Body of pancreas (tissue), 4 donors: ENCODE data around the gene PIH1D1. TPM values are rescaled to one million over a fixed set of nuclear protein-coding genes. Genes with fewer than 3 reads are reported as not detected.

Experiments used
- ATAC-seq: fragments of 150-250 bp; one replicate; pipeline ENCODE4 v1.9.1; 2016
- DNase-seq, 4 donors: peaks; one replicate each; pipeline ENCODE4 v3.0.0-alpha.2; 2019
- H3K27ac ChIP-seq, 4 donors: fragments of 200-600 bp; sonication (generic); 1 replicate in 3 of 4; 2 replicates in 1 of 4; pipeline versions ENCODE4 v1.5.1 to v1.6.1; 2016 to 2019; ENCODE audit warnings: mild to moderate bottlenecking in 1 of 4, mixed read lengths in 1 of 4, moderate library complexity in 1 of 4
- H3K27me3 ChIP-seq, 2 donors: fragments of 200-600 bp; sonication (generic); one replicate each; pipeline ENCODE4 v1.6.0; 2016; ENCODE audit warnings: mild to moderate bottlenecking in 1 of 2
- H3K36me3 ChIP-seq, 2 donors: fragments of 200-600 bp; sonication (generic); replicated peaks in 1 of 2; 2 replicates each; pipeline ENCODE4 v1.5.1; 2016; ENCODE audit warnings: low read depth in 2 of 2; ENCODE audit not compliant: insufficient read depth in 1 of 2
- H3K4me1 ChIP-seq: fragments of 200-600 bp; sonication (generic); one replicate; pipeline ENCODE4 v1.6.0; 2016
- H3K4me3 ChIP-seq, 2 donors: fragments of 200-600 bp; sonication (generic); 1 replicate in 1 of 2; 2 replicates in 1 of 2; pipeline ENCODE4 v1.5.1; 2016 to 2019
- H3K9me3 ChIP-seq, 3 donors: fragments of 200-600 bp; sonication (generic); 1 replicate in 2 of 3; 2 replicates in 1 of 3; pipeline ENCODE4 v1.5.1; 2016
- POLR2A ChIP-seq, 3 donors: fragments of 450-650 bp; IDR thresholded peaks; one replicate each; pipeline ENCODE4 v1.6.1; 2016; ENCODE audit warnings: antibody characterized with exemption in 3 of 3, mild to moderate bottlenecking in 2 of 3
- WGBS, 2 donors: methylation state at CpG; one replicate each; pipeline ENCODE4 v1.1.5; 2017; 5-methylcytosine and 5-hydroxymethylcytosine counted together
- intact Hi-C: fragments of 100-400 bp; cut with DNase I; formaldehyde crosslinking; loops from one replicate; pipeline ENCODE4 v1.15.1; 2023
- total RNA-seq, 2 donors: library from RNA; depleted of rRNA; stranded (reverse); fragments of >200 nt; gene quantifications; one replicate each; pipeline ENCODE4 v1.1.0, GENCODE V29; 2016
- TF ChIP-seq, protein P1 (sequence below), 7 experiments: fragments of 450-650 bp in 4 of 7; fragments of 200-600 bp in 3 of 7; sonication (generic) in 3 of 7; IDR thresholded peaks; one replicate each; pipeline ENCODE4 v1.5.1; 2016 to 2019; ENCODE audit warnings: antibody characterized with exemption in 7 of 7

PIH1D1 gene
- total RNA-seq, 2 donors from 2014 or later = 57.0 to 63.3 TPM

DNA sequence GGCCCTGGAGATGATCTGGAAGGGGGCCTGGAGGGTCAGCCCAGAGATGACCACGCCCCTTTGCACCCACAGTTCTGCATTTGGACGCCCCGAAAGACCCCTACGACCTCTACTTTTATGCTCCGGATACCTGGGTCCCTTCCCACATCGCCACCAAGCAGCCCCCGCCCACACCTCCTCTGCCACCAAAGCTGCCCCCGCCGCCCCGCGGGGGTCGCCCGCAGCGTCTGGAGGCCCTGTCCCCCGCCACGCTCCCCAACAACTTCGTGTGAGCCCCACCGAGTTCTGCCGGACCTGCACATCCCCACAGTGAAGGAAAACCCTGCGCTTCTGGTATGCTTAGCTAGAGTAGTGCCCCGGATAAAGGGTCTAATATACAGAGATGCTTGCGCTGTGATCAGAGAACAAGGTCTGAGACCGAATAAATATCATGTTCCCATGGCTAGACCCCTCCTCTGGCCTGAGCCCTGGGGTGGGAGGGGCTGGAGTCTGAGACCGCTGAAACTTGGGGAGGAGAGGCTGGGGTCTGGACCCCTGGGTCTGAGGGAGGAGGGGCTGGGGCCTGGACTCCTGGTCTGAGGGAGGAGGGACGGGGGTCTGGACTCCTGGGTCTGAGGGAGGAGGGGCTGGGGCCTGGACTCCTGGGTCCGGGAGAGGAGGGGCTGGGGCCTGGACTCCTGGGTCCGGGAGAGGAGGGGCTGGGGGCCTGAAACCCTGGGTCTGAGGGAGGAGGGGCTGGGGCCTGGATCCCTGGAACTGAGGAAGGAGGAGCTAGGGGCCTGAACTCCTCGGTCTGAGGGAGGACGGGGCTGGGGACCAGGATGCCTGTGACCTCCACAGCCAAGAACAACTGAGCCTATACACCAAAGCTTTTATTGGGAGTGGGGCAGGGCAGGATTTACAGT lies 22.8 kb downstream of the PIH1D1 start:
- peaks cover 18% of the 10 kb centered on the region for H3K4me1 ChIP-seq
- ATAC-seq = no peak
- H3K9me3 ChIP-seq = no peaks in the 10 kb centered on the region
- H3K36me3 ChIP-seq = no peaks in the 10 kb centered on the region
- no peak for DNase-seq
- 17 to 38% methylated on average over 13 to 29 of the region's 29 CpGs for WGBS, 2 donors
- intact Hi-C loops = no loop called here
- no peak for TF ChIP-seq POLR2A (IDR thresholded peaks at IDR 0.05)
- TF ChIP-seq, protein P1, sequence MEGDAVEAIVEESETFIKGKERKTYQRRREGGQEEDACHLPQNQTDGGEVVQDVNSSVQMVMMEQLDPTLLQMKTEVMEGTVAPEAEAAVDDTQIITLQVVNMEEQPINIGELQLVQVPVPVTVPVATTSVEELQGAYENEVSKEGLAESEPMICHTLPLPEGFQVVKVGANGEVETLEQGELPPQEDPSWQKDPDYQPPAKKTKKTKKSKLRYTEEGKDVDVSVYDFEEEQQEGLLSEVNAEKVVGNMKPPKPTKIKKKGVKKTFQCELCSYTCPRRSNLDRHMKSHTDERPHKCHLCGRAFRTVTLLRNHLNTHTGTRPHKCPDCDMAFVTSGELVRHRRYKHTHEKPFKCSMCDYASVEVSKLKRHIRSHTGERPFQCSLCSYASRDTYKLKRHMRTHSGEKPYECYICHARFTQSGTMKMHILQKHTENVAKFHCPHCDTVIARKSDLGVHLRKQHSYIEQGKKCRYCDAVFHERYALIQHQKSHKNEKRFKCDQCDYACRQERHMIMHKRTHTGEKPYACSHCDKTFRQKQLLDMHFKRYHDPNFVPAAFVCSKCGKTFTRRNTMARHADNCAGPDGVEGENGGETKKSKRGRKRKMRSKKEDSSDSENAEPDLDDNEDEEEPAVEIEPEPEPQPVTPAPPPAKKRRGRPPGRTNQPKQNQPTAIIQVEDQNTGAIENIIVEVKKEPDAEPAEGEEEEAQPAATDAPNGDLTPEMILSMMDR (IDR thresholded peaks at IDR 0.05) = no peak
- H3K4me3 ChIP-seq = no peak overlapping the region
- H3K27ac ChIP-seq = no peak overlapping the region
- peaks cover 5 to 76% of the 10 kb centered on the region in 2 donors for H3K27me3 ChIP-seq

DNA sequence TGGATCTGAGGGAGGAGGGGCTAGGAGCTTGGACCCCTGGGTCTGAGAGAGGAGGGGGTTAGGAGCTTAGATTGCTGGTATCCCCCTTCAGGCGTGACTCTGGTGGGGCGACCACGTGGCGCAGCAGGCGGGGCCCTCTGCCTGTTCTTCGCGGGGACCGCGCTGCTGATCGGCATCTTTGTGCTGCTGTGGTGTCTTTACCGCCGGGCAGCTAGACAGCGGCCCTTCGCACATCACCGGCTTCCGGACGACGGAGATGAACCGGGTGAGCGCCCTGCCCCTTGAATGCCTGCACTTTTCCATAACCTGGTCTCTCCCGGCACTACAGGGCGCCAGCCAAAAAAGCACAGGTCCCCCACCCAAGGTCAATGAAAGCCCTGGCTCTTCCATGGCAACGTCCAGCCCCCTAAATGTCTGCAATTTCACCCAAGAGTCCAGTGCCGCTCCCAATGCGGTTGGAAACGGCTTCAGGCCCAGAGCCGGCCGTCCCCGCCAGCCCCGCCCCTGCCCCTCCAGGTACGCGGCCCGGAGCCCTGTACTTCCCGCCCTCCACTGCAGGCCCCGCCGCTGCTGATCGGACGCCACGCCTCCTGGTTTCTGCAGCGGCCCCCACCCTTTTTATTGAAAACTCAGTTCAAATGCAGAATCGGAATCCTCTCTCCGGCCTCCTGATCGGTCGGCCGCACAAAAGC lies 23.6 kb downstream of the PIH1D1 start:
- DNase-seq (peak in 2 of 4 donors; percentile 35 to 46), ATAC-seq (peak; percentile 57)
- no peak for TF ChIP-seq POLR2A (IDR thresholded peaks at IDR 0.05)
- TF ChIP-seq, protein P1 (IDR thresholded peaks at IDR 0.05) = no peak
- intact Hi-C loops = no loop called here
- Histone ChIP-seq H3K4me1 (peaks cover 24% of the 10 kb centered on the region), H3K36me3 (no peaks in the 10 kb centered on the region), H3K4me3 (no peak overlapping the region), H3K27ac (no peak overlapping the region), H3K9me3 (no peaks in the 10 kb centered on the region), H3K27me3 (peaks cover 5 to 79% of the 10 kb centered on the region in 2 donors)
- 1% methylated on average over 15 to 45 of the region's 45 CpGs for WGBS, 2 donors

DNA sequence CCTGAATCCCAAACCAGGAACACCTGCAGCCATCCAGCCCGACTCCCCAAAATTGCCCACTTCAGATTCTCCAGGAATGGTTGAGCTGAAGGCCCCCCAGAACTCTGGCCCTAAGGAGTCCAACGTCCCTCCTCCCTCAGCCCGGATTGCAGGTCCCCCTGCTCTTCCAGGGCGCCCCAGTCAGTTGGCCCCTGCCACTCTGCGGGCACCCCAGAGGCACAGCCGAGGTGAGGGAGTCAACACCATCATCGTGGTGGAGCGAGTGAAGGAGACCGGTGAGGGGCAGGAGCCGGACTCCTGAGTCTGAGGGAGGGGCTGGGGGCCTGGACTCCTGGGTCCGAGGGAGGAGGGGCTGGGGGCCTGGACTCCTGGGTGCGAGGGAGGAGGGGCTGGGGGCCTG lies 24.3 kb downstream of the PIH1D1 start:
- Histone ChIP-seq H3K27me3 (peaks cover 3 to 79% of the 10 kb centered on the region in 2 donors), H3K36me3 (no peaks in the 10 kb centered on the region), H3K27ac (no peak overlapping the region), H3K4me3 (no peak overlapping the region), H3K9me3 (no peaks in the 10 kb centered on the region), H3K4me1 (peaks cover 26% of the 10 kb centered on the region)
- 31 to 48% methylated on average over 3 to 7 of the region's 12 CpGs for WGBS, 2 donors
- ATAC-seq = no peak
- TF ChIP-seq POLR2A (IDR thresholded peaks at IDR 0.05) = no peak
- TF ChIP-seq, protein P1 (IDR thresholded peaks at IDR 0.05) = no peak
- DNase-seq = no peak
- intact Hi-C loops = no loop called here

DNA sequence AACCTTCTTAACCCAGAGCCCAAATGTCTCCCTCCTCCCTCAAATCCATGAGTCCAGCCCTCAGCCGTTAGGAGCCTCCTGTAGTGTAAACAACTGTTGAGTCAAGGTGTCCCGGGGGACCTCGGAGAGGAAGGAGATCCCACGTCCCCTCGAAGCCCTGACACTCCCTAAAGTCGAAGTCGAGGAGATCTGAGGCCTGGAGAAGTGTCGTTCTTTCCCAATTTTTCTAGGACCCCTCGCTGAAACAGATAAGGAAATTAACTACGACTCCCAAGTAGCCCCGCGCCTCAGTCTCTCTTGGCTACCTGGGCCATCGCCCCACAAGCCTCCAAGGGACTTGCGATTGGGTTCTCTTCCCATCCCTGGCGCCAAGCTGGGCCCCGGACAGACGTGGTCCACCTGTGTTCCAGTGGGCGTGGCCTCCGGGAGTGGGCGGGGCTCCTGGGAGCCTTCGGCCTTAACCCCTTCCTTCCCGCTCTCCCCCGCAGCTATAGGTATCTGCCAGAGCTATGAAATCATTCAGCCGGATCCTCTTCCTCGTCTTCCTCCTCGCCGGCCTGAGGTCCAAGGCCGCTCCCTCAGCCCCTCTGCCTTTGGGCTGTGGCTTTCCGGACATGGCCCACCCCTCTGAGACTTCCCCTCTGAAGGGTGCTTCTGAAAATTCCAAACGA lies 25.6 kb downstream of the PIH1D1 start:
- H3K27ac ChIP-seq = no peak overlapping the region
- ATAC-seq (no peak), DNase-seq (no peak)
- peaks cover 0 to 70% of the 10 kb centered on the region in 2 donors for H3K27me3 ChIP-seq
- intact Hi-C loops = no loop called here
- 5 to 6% methylated on average over 26 to 30 of the region's 30 CpGs for WGBS, 2 donors
- no peaks in the 10 kb centered on the region for H3K36me3 ChIP-seq
- H3K4me3 ChIP-seq = no peak overlapping the region
- no peaks in the 10 kb centered on the region for H3K9me3 ChIP-seq
- peaks cover 33% of the 10 kb centered on the region for H3K4me1 ChIP-seq
- no peak for TF ChIP-seq POLR2A (IDR thresholded peaks at IDR 0.05)
- TF ChIP-seq, protein P1 (IDR thresholded peaks at IDR 0.05) = no peak
